Measurements from ENCODE around the gene CALHM4. TPM values are rescaled to one million over a fixed set of nuclear protein-coding genes. Genes with fewer than 3 reads are reported as not detected.
"Not testable (repeated sequence)": the region's sequence is repeated elsewhere in the genome, so short reads cannot be mapped to it uniquely, and the experiment has no call there.

Gene CALHM4
- polyA plus RNA-seq, 1 donor = 1.4 TPM

GRCh38 chr6:116577486-116577885, 23.9 kb downstream of the CALHM4 start:
- DNase-seq = no peak

- DNase-seq = no peak
Measured at GRCh38 chr6:116578335-116578734, 24.8 kb downstream of the CALHM4 start.

- no peak for DNase-seq
Measured at GRCh38 chr6:116579143-116579542, 25.6 kb downstream of the CALHM4 start.

- DNase-seq = no peak
Measured at GRCh38 chr6:116580198-116580597, 26.6 kb downstream of the CALHM4 start.

GRCh38 chr6:116586276-116586675, 32.7 kb downstream of the CALHM4 start:
- no peak for DNase-seq

- DNase-seq = no peak
Measured at GRCh38 chr6:116586738-116587137, 33.2 kb downstream of the CALHM4 start.

GRCh38 chr6:116595247-116595646, 41.7 kb downstream of the CALHM4 start:
- DNase-seq = no peak

GRCh38 chr6:116596815-116597214, 43.3 kb downstream of the CALHM4 start:
- DNase-seq = peak; percentile 36

GRCh38 chr6:116603916-116604315, 50.4 kb downstream of the CALHM4 start:
- DNase-seq = not testable (repeated sequence)

GRCh38 chr6:116604868-116605267, 51.3 kb downstream of the CALHM4 start:
- DNase-seq = not testable (repeated sequence)

GRCh38 chr6:116605935-116606334, 52.4 kb downstream of the CALHM4 start:
- no peak for DNase-seq

Other genes with a start within 250 kb of the CALHM4 start
- gene DSE, start 182.8 kb upstream of the CALHM4 start, polyA plus RNA-seq (ENCODE audit: insufficient read length) = 45.5 TPM
- 3.6 TPM for gene CALHM6, start 92.4 kb upstream of the CALHM4 start, polyA plus RNA-seq (ENCODE audit: insufficient read length)
- gene CALHM5, start 42.1 kb upstream of the CALHM4 start, polyA plus RNA-seq (ENCODE audit: insufficient read length) = 2.6 TPM
- 0.53 TPM for gene TRAPPC3L, start 8.1 kb upstream of the CALHM4 start, polyA plus RNA-seq (ENCODE audit: insufficient read length)
- gene RWDD1, start 17.8 kb downstream of the CALHM4 start, polyA plus RNA-seq (ENCODE audit: insufficient read length) = 82.8 TPM
- gene RSPH4A, start 62.7 kb downstream of the CALHM4 start, polyA plus RNA-seq (ENCODE audit: insufficient read length) = 4.2 TPM
- gene ZUP1, start 115.0 kb downstream of the CALHM4 start, polyA plus RNA-seq (ENCODE audit: insufficient read length) = 17.0 TPM
- gene KPNA5, start 127.5 kb downstream of the CALHM4 start, polyA plus RNA-seq (ENCODE audit: insufficient read length) = 22.6 TPM
- gene FAM162B, start 212.0 kb downstream of the CALHM4 start, polyA plus RNA-seq (ENCODE audit: insufficient read length) = 4.0 TPM